ENCODE data around the gene LASP1. TPM values are rescaled to one million over a fixed set of nuclear protein-coding genes. Genes with fewer than 3 reads are reported as not detected.
"Not testable (repeated sequence)": the region's sequence is repeated elsewhere in the genome, so short reads cannot be mapped to it uniquely, and the experiment has no call there.

LASP1 gene
- total and polyA plus RNA-seq, 2 donors: 50.3 to 69.4 TPM

GRCh38 chr17:38900978-38901656 lies 31.3 kb downstream of the LASP1 start:
- WGBS: 22% methylated on average over 10 of the region's 10 CpGs
- no peak overlapping the region for H3K27ac ChIP-seq (ENCODE audit: low read depth)
- no peak for DNase-seq (ENCODE audit: extremely low spot score)
- H3K4me1 ChIP-seq (ENCODE audit: insufficient read depth): no peaks in the 10 kb centered on the region
- no peaks in the 10 kb centered on the region for H3K36me3 ChIP-seq (ENCODE audit: insufficient read depth)
- no peak overlapping the region for H3K4me3 ChIP-seq (ENCODE audit: low read depth, low read length)

- Histone ChIP-seq H3K4me3 (ENCODE audit: low read depth, low read length) (no peak overlapping the region), H3K27ac (ENCODE audit: low read depth) (no peak overlapping the region), H3K4me1 (ENCODE audit: insufficient read depth) (no peaks in the 10 kb centered on the region), H3K36me3 (ENCODE audit: insufficient read depth) (no peaks in the 10 kb centered on the region)
- 92% methylated on average over 6 of the region's 6 CpGs for WGBS
- no peak for DNase-seq (ENCODE audit: extremely low spot score)
Observed at GRCh38 chr17:38903404-38903803, 33.5 kb downstream of the LASP1 start.

- Histone ChIP-seq H3K36me3 (ENCODE audit: insufficient read depth) (no peaks in the 10 kb centered on the region), H3K4me1 (ENCODE audit: insufficient read depth) (no peaks in the 10 kb centered on the region), H3K4me3 (ENCODE audit: low read depth, low read length) (no peak overlapping the region), H3K27ac (ENCODE audit: low read depth) (no peak overlapping the region)
- no peak for DNase-seq (ENCODE audit: extremely low spot score)
- WGBS: 98% methylated on average over 3 of the region's 3 CpGs
Observed at GRCh38 chr17:38904892-38905291, 35.0 kb downstream of the LASP1 start.

- Histone ChIP-seq H3K4me3 (ENCODE audit: low read depth, low read length) (no peak overlapping the region), H3K36me3 (ENCODE audit: insufficient read depth) (no peaks in the 10 kb centered on the region), H3K4me1 (ENCODE audit: insufficient read depth) (no peaks in the 10 kb centered on the region), H3K27ac (ENCODE audit: low read depth) (no peak overlapping the region)
- 83% methylated on average over 10 of the region's 10 CpGs for WGBS
- no peak for DNase-seq (ENCODE audit: extremely low spot score)
Observed at GRCh38 chr17:38905375-38905774, 35.5 kb downstream of the LASP1 start.

- no peaks in the 10 kb centered on the region for H3K36me3 ChIP-seq (ENCODE audit: insufficient read depth)
- WGBS: 71% methylated on average over 7 of the region's 7 CpGs
- no peaks in the 10 kb centered on the region for H3K4me1 ChIP-seq (ENCODE audit: insufficient read depth)
- H3K4me3 ChIP-seq (ENCODE audit: low read depth, low read length): no peak overlapping the region
- no peak overlapping the region for H3K27ac ChIP-seq (ENCODE audit: low read depth)
- DNase-seq (ENCODE audit: extremely low spot score): no peak
Observed at GRCh38 chr17:38906460-38907228, 36.8 kb downstream of the LASP1 start.

GRCh38 chr17:38907930-38908675 lies 38.2 kb downstream of the LASP1 start:
- H3K27ac ChIP-seq (ENCODE audit: low read depth): no peak overlapping the region
- WGBS: 56% methylated on average over 15 of the region's 15 CpGs
- no peak for DNase-seq (ENCODE audit: extremely low spot score)
- no peaks in the 10 kb centered on the region for H3K36me3 ChIP-seq (ENCODE audit: insufficient read depth)
- H3K4me1 ChIP-seq (ENCODE audit: insufficient read depth): no peaks in the 10 kb centered on the region
- no peak overlapping the region for H3K4me3 ChIP-seq (ENCODE audit: low read depth, low read length)

GRCh38 chr17:38908676-38909181 lies 38.9 kb downstream of the LASP1 start:
- Histone ChIP-seq H3K27ac (ENCODE audit: low read depth) (no peak overlapping the region), H3K36me3 (ENCODE audit: insufficient read depth) (no peaks in the 10 kb centered on the region), H3K4me1 (ENCODE audit: insufficient read depth) (no peaks in the 10 kb centered on the region), H3K4me3 (ENCODE audit: low read depth, low read length) (no peak overlapping the region)
- 31% methylated on average over 8 of the region's 8 CpGs for WGBS
- DNase-seq (ENCODE audit: extremely low spot score): no peak

- Histone ChIP-seq H3K36me3 (ENCODE audit: insufficient read depth) (no peaks in the 10 kb centered on the region), H3K27ac (ENCODE audit: low read depth) (no peak overlapping the region), H3K4me1 (ENCODE audit: insufficient read depth) (no peaks in the 10 kb centered on the region), H3K4me3 (ENCODE audit: low read depth, low read length) (no peak overlapping the region)
- WGBS: 78% methylated on average over 5 of the region's 5 CpGs
- DNase-seq (ENCODE audit: extremely low spot score): no peak
Observed at GRCh38 chr17:38910325-38910724, 40.5 kb downstream of the LASP1 start.

- WGBS: 85% methylated on average over 10 of the region's 10 CpGs
- Histone ChIP-seq H3K36me3 (ENCODE audit: insufficient read depth) (peaks cover 2% of the 10 kb centered on the region), H3K4me1 (ENCODE audit: insufficient read depth) (no peaks in the 10 kb centered on the region), H3K4me3 (ENCODE audit: low read depth, low read length) (no peak overlapping the region), H3K27ac (ENCODE audit: low read depth) (no peak overlapping the region)
- DNase-seq (ENCODE audit: extremely low spot score): no peak
Observed at GRCh38 chr17:38911081-38911730, 41.3 kb downstream of the LASP1 start.

- not testable (repeated sequence) for H3K36me3 ChIP-seq (ENCODE audit: insufficient read depth); H3K4me1 ChIP-seq (ENCODE audit: insufficient read depth); H3K27ac ChIP-seq (ENCODE audit: low read depth); DNase-seq (ENCODE audit: extremely low spot score); H3K4me3 ChIP-seq (ENCODE audit: low read depth, low read length)
- WGBS: 89% methylated on average over 8 of the region's 8 CpGs
Observed at GRCh38 chr17:38911731-38912081, 41.8 kb downstream of the LASP1 start.

GRCh38 chr17:38912221-38912813 lies 42.5 kb downstream of the LASP1 start:
- DNase-seq (ENCODE audit: extremely low spot score): no peak
- 43% methylated on average over 13 of the region's 13 CpGs for WGBS
- Histone ChIP-seq H3K27ac (ENCODE audit: low read depth) (no peak overlapping the region), H3K36me3 (ENCODE audit: insufficient read depth) (peaks cover 2% of the 10 kb centered on the region), H3K4me3 (ENCODE audit: low read depth, low read length) (no peak overlapping the region), H3K4me1 (ENCODE audit: insufficient read depth) (no peaks in the 10 kb centered on the region)

GRCh38 chr17:38914741-38915638 lies 45.1 kb downstream of the LASP1 start:
- H3K27ac ChIP-seq (ENCODE audit: low read depth): no peak overlapping the region
- H3K4me3 ChIP-seq (ENCODE audit: low read depth, low read length): no peak overlapping the region
- H3K36me3 ChIP-seq (ENCODE audit: insufficient read depth): peaks cover 11% of the 10 kb centered on the region
- WGBS: 70% methylated on average over 20 of the region's 20 CpGs
- DNase-seq (ENCODE audit: extremely low spot score): no peak
- no peaks in the 10 kb centered on the region for H3K4me1 ChIP-seq (ENCODE audit: insufficient read depth)
